ENCODE data around the gene SF3B4. TPM values are rescaled to one million over a fixed set of nuclear protein-coding genes. Genes with fewer than 3 reads are reported as not detected.

The SF3B4 gene
- total RNA-seq, 4 donors from 2014 or later = 14.9 to 21.6 (median 18.3) TPM

GRCh38 chr1:149885339-149886120 lies 42.1 kb downstream of the SF3B4 start:
- peak; percentile 86 to 98 for DNase-seq (ENCODE audit: low spot score in 2 of 2)
- intact Hi-C loops (cut with DNase I; ENCODE audit: low total_unique reads) = no loop called here
- peak overlapping the region; percentile 69 for H3K4me3 ChIP-seq (ENCODE audit: low read depth, poor library complexity, severe bottlenecking)
- peak in 1 of 2 donors; percentile 4 for TF ChIP-seq POLR2A (IDR thresholded peaks at IDR 0.05)
- TF ChIP-seq, protein P1, sequence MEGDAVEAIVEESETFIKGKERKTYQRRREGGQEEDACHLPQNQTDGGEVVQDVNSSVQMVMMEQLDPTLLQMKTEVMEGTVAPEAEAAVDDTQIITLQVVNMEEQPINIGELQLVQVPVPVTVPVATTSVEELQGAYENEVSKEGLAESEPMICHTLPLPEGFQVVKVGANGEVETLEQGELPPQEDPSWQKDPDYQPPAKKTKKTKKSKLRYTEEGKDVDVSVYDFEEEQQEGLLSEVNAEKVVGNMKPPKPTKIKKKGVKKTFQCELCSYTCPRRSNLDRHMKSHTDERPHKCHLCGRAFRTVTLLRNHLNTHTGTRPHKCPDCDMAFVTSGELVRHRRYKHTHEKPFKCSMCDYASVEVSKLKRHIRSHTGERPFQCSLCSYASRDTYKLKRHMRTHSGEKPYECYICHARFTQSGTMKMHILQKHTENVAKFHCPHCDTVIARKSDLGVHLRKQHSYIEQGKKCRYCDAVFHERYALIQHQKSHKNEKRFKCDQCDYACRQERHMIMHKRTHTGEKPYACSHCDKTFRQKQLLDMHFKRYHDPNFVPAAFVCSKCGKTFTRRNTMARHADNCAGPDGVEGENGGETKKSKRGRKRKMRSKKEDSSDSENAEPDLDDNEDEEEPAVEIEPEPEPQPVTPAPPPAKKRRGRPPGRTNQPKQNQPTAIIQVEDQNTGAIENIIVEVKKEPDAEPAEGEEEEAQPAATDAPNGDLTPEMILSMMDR (IDR thresholded peaks at IDR 0.05) = no peak
- 0 to 1% methylated on average over 36 of the region's 36 CpGs for WGBS, 2 donors

- peak; percentile 16 to 81 for DNase-seq (ENCODE audit: low spot score in 2 of 2)
- peak overlapping the region; percentile 69 for H3K4me3 ChIP-seq (ENCODE audit: low read depth, poor library complexity, severe bottlenecking)
- WGBS, 2 donors = 6 to 8% methylated on average over 9 of the region's 9 CpGs
- TF ChIP-seq, protein P1 (IDR thresholded peaks at IDR 0.05) = no peak
- no peak for TF ChIP-seq POLR2A (IDR thresholded peaks at IDR 0.05)
- intact Hi-C loops (cut with DNase I; ENCODE audit: low total_unique reads) = no loop called here
These were observed 42.9 kb downstream of the SF3B4 start for GRCh38 chr1:149884433-149885338.

DNA sequence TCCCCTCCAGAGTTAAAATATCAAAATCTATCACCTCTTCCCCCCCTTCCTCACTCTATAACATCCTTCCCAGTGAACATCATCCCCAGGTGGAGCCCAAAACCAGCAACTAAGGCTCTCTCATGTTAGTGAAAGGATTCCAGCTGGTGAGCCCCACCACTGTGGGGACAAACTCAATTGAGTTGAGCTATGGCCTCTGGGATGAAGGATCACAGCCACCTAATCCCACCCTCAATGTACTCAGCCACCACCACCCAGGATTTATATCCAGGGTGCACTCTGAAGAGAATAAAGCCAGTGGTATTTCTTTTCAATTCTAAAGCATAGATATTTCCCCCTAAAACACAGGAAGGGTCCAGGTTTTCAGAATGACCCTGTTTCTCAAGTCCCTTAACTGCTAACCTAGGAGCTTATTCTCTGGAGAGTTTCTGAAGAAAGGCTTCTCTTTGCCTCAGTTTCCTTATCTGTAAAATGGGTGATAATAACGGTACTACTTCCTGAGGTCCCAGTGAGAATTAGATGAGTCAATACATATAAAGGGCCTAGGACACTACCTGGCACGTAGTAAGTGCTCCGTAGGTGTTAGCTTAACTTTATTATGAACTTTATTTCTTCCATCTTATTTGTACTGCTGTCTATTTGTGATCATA lies 43.9 kb downstream of the SF3B4 start:
- intact Hi-C loops (cut with DNase I; ENCODE audit: low total_unique reads) = no loop called here
- WGBS, 2 donors = 77 to 81% methylated on average over 3 of the region's 3 CpGs
- H3K4me3 ChIP-seq (ENCODE audit: low read depth, poor library complexity, severe bottlenecking) = no peak overlapping the region
- TF ChIP-seq, protein P1 (IDR thresholded peaks at IDR 0.05) = no peak
- no peak for TF ChIP-seq POLR2A (IDR thresholded peaks at IDR 0.05)
- peak in 1 of 2 donors; percentile 48 for DNase-seq (ENCODE audit: low spot score in 2 of 2)

GRCh38 chr1:149881876-149882275 lies 45.7 kb downstream of the SF3B4 start:
- 91 to 96% methylated on average over 1 of the region's 1 CpG for WGBS, 2 donors
- intact Hi-C loops (cut with DNase I; ENCODE audit: low total_unique reads) = no loop called here
- no peak for TF ChIP-seq POLR2A (IDR thresholded peaks at IDR 0.05)
- TF ChIP-seq, protein P1 (IDR thresholded peaks at IDR 0.05) = no peak
- DNase-seq (ENCODE audit: low spot score in 2 of 2) = peak in 1 of 2 donors; percentile 40
- no peak overlapping the region for H3K4me3 ChIP-seq (ENCODE audit: low read depth, poor library complexity, severe bottlenecking)

GRCh38 chr1:149879556-149879955 lies 48.0 kb downstream of the SF3B4 start:
- no peak overlapping the region for H3K4me3 ChIP-seq (ENCODE audit: low read depth, poor library complexity, severe bottlenecking)
- DNase-seq (ENCODE audit: low spot score in 2 of 2) = no peak
- intact Hi-C loops (cut with DNase I; ENCODE audit: low total_unique reads) = no loop called here
- 94 to 100% methylated on average over 1 of the region's 1 CpG for WGBS, 2 donors
- TF ChIP-seq POLR2A (IDR thresholded peaks at IDR 0.05) = no peak
- TF ChIP-seq, protein P1 (IDR thresholded peaks at IDR 0.05) = no peak

Data from lower leg skin (tissue), 4 donors.